ENCODE data around the gene ZFP36L2.

The ZFP36L2 gene

GRCh38 chr2:43265001-43265400 lies 38.6 kb upstream of the ZFP36L2 start:
- H3K4me1 ChIP-seq, result peaks cover 34% of the 10 kb centered on the region
- no peaks in the 10 kb centered on the region for H3K27me3 ChIP-seq
- DNase-seq, result no peak
- no peak overlapping the region for H3K4me3 ChIP-seq (ENCODE audit: low read depth, low read length)
- no peaks in the 10 kb centered on the region for H3K9me3 ChIP-seq
- H3K36me3 ChIP-seq, result no peaks in the 10 kb centered on the region; the same call in 1 of the 2 replicates
- TF ChIP-seq CTCF (IDR thresholded peaks at IDR 0.05; ENCODE audit: low read depth, low read length), result no peak

GRCh38 chr2:43262951-43263350 lies 36.5 kb upstream of the ZFP36L2 start:
- H3K36me3 ChIP-seq, result no peaks in the 10 kb centered on the region; the same call in 1 of the 2 replicates
- H3K4me1 ChIP-seq, result peaks cover 13% of the 10 kb centered on the region
- TF ChIP-seq CTCF (IDR thresholded peaks at IDR 0.05; ENCODE audit: low read depth, low read length), result no peak

GRCh38 chr2:43262239-43262638 lies 35.8 kb upstream of the ZFP36L2 start:
- Histone ChIP-seq H3K36me3 (peaks cover 3% of the 10 kb centered on the region; the same call in 1 of the 2 replicates), H3K27me3 (no peaks in the 10 kb centered on the region), H3K4me3 (ENCODE audit: low read depth, low read length) (no peak overlapping the region), H3K4me1 (peaks cover 6% of the 10 kb centered on the region), H3K9me3 (no peaks in the 10 kb centered on the region)
- no peak for DNase-seq
- TF ChIP-seq CTCF (IDR thresholded peaks at IDR 0.05; ENCODE audit: low read depth, low read length), result no peak

More at GRCh38 chr2:43262951-43263350, 36.5 kb upstream of the ZFP36L2 start:
- Histone ChIP-seq H3K9me3 (no peaks in the 10 kb centered on the region), H3K4me3 (ENCODE audit: low read depth, low read length) (no peak overlapping the region), H3K27me3 (no peaks in the 10 kb centered on the region)
- DNase-seq, result no peak

- H3K36me3 ChIP-seq, result peaks cover 3% of the 10 kb centered on the region; the same call in 1 of the 2 replicates
- DNase-seq, result no peak
- no peak for TF ChIP-seq CTCF (IDR thresholded peaks at IDR 0.05; ENCODE audit: low read depth, low read length)
- no peaks in the 10 kb centered on the region for H3K9me3 ChIP-seq
- H3K27me3 ChIP-seq, result no peaks in the 10 kb centered on the region
- H3K4me3 ChIP-seq (ENCODE audit: low read depth, low read length), result no peak overlapping the region
- no peaks in the 10 kb centered on the region for H3K4me1 ChIP-seq
Observed at GRCh38 chr2:43259512-43259911, 33.1 kb upstream of the ZFP36L2 start.

- H3K4me3 ChIP-seq (ENCODE audit: low read depth, low read length), result no peak overlapping the region
- H3K27me3 ChIP-seq, result no peaks in the 10 kb centered on the region
- H3K9me3 ChIP-seq, result no peaks in the 10 kb centered on the region
- H3K4me1 ChIP-seq, result peaks cover 3% of the 10 kb centered on the region; the same call in 1 of the 2 replicates
- TF ChIP-seq CTCF (IDR thresholded peaks at IDR 0.05; ENCODE audit: low read depth, low read length), result no peak
- DNase-seq, result no peak
- peaks cover 3% of the 10 kb centered on the region; the same call in 1 of the 2 replicates for H3K36me3 ChIP-seq
Observed at GRCh38 chr2:43258547-43259156, 32.2 kb upstream of the ZFP36L2 start.

GRCh38 chr2:43255296-43255910 lies 29.0 kb upstream of the ZFP36L2 start:
- Histone ChIP-seq H3K27me3 (no peaks in the 10 kb centered on the region), H3K4me3 (ENCODE audit: low read depth, low read length) (no peak overlapping the region), H3K36me3 (peaks cover 3% of the 10 kb centered on the region; the same call in 1 of the 2 replicates), H3K4me1 (peaks cover 25% of the 10 kb centered on the region), H3K9me3 (no peaks in the 10 kb centered on the region)
- no peak for DNase-seq
- TF ChIP-seq CTCF (IDR thresholded peaks at IDR 0.05; ENCODE audit: low read depth, low read length), result no peak
